GM21737 (cell line): ENCODE measurements around the gene TTLL12.

Experiments used
- ATAC-seq: cut with Tn5 transposase; IDR thresholded peaks from one replicate; pipeline ENCODE4 v1.9.1; 2021; ENCODE audit warnings: mild to moderate bottlenecking, moderate library complexity; ENCODE audit not compliant: unreplicated experiment

The TTLL12 gene

DNA sequence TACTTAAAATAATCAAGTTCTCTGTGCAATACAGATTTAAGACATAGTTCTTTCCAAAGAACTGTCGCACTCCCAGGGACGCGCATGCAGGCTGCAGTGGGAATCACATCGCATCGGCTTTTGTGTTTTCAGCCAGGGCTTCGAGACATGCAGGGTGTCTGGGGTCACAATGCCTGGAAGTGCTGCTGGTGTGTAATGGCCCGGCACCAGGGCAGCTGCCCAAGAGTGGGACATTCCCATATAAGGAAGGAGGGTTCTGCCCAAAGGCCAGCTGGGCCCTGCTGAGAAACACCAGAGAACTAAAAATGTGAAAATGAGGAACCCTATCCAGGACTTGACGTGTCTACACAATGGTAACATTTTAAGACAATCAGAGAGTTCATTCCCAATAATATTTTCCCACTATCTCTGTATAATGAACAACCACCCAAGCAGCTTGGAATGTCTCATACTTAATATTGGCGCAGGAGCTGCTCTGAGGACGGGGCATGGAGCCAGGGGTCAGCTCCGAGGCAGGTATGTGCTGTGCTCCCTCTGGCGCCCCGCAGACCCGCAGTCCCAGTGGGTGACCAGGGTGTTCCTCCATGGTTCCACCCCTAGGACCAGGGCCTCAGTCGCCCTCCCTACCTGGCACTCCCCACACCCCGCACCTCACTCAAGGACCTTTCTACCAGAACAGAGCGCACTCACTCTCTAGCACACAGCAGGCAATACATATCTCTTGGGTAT is 55.0 kb downstream of the TTLL12 start:
- no peak for ATAC-seq

DNA sequence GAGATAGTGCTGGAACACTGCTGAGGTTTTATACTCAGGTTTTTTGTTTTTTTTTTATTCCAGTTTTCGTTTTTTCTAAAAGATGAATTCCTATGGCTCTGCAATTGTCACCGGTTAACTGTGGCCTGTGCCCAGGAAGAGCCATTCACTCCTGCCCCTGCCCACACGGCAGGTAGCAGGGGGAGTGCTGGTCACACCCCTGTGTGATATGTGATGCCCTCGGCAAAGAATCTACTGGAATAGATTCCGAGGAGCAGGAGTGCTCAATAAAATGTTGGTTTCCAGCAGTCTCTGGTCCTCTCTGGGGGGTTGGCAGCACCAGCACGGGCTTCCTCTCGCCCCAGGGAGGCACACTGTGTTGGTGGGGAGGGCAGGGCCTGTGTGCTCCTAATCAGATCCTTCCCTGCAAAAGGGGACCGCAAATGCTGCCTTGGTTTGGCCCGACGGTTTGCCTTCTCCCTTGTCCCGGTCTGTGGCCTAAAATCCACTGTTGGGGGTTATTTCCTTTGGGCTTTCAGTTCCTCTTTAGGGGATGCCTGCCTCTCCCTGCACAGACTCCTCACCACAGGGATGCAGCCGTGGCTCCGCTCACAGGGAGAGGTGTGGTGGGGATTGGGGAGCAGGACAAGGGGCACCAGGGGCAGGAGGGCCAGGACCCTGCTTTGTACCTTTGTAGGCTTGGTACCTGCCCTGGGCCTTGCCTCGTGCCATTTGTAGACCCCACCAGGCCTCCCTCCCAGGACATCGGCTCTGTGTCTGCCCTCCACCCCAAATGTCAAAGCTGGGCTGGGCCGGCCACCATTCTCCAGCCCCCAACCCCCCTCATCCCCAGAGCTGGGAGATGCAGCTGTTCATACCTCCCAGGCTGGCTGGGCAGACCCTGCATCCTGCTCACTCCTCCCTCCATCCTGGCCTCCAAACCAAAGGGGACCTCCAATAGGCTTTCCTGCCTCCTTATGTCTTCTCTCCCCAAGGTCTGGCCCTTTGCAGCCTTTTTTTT is 57.2 kb downstream of the TTLL12 start:
- ATAC-seq: no peak

DNA sequence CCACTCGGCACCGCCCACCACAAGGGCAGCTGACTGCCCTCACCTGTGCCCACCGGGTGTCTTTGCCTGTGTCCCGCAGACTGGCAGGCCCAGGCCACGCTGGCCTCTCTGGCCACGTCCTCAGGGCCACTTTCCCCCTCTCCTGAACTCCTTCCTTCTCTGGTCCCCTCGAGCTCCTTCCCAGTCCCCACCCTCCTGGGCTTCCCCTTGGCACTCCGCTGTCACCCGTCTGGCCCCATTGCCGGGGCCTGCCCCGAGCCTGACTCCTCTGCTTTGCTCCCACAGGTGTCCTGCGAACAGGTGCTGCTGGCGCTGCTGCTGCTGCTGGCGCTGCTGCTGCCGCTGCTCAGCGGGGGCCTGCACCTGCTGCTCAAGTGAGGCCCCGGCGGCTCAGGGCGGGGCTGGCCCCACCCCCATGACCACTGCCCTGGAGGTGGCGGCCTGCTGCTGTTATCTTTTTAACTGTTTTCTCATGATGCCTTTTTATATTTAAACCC is 58.0 kb downstream of the TTLL12 start:
- ATAC-seq: no peak

DNA sequence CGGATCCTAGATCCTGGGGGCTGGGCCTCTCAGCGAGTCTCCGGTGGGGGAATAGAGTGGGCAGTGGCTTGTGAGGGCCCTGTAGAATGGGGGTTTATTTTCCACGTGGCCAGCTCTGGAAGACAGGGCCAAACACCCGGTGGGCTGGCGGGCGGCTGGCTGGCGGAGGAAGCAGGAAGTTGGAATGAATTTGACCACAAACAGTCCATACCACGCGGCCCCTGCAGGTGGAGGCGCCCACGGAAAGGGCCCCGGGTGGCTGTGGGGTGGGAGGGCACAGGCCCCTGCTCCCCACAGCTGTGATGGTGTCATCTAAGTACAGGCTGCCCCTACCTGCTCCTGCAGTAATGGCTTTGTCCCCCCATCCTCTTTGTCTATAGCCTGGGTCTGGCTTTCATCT is 58.8 kb downstream of the TTLL12 start:
- ATAC-seq: no peak

DNA sequence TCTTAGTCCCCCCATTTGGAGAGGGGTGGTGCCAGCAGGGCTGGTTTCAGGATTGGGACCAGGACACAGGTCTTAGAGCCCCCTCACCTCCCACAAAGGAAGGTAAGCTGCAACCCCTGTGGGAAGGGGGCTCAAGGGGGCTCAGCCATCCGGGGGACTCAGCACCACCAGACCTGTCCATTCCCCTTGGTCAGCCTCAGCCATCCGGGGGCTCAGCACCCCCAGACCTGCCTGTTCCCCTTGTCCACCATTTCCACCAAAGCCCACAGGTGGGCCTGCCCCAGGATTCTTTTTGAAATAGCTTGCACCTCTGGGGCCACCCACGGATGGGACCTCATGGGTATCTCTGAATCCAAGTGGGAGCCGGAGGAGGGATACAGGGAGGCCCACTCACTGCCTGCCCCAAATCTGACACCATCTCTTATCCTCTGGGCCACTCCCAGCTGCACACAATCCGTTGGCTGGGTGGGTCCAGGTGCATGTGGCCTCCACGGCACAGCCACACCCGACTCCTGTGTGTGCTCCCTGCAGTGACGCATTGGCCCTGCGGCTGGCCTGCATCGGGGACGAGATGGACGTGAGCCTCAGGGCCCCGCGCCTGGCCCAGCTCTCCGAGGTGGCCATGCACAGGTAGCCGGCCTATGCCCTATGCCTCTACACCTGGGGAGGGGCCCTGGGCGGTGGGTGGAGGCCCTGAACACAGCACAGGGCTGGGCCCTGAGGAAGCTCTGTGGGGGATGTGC is 59.6 kb downstream of the TTLL12 start:
- no peak for ATAC-seq

DNA sequence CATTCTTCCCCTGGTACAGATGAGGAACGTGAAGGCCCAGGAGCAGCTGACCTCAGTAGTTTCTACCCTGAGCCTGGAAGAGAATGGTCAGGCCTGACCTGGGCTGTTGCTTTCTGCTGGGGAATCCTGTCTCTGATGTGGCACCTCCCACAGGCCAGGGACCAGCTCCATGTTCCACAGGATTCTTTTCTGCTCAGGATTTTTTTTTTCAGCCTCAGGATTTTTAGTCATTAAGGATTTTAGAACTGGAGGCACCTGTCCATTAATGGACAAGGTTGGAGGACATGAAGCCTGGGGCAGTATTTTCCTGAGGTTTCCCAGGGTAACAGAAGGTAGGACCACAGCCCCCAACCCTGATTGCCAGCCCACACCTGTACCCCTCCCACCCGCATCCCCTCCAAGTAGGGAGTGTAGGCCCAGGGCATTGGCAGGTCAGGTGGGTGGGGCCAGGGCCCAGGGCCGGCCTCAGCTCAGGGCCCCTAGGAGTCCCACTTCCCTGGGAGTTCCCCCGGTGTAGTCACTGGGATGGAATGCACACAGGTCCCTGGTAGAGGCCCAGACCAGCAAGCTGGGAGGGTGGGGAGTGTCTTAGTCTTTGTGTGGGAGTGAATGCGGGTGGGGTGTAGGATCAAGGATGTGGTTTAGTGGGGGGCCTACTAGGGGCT is 60.3 kb downstream of the TTLL12 start:
- ATAC-seq: no peak

DNA sequence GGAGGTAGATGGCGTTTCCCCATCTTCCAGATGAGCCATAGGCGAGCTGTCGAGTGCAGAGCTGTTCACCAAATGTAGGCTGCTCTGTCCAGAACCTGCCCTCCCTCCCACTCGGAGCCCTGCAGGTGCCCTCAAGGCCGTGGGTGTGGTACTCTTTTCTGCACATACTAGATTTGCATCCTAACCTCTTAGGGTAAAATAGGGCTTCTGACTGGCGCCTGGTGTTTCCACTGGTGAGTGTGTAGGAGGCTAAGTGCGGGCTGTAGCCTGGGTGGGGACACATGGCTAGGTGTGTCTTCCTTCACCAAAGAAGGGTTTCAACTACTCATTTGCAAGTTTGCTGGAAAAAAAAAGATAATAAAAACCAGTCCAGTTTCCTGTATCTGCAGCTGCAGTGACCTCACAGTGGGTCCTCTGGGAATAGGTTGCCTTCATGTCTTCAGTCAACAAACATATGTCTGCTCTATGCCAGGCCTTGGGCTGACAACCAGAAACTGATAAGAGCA is 67.9 kb downstream of the TTLL12 start:
- ATAC-seq: no peak

DNA sequence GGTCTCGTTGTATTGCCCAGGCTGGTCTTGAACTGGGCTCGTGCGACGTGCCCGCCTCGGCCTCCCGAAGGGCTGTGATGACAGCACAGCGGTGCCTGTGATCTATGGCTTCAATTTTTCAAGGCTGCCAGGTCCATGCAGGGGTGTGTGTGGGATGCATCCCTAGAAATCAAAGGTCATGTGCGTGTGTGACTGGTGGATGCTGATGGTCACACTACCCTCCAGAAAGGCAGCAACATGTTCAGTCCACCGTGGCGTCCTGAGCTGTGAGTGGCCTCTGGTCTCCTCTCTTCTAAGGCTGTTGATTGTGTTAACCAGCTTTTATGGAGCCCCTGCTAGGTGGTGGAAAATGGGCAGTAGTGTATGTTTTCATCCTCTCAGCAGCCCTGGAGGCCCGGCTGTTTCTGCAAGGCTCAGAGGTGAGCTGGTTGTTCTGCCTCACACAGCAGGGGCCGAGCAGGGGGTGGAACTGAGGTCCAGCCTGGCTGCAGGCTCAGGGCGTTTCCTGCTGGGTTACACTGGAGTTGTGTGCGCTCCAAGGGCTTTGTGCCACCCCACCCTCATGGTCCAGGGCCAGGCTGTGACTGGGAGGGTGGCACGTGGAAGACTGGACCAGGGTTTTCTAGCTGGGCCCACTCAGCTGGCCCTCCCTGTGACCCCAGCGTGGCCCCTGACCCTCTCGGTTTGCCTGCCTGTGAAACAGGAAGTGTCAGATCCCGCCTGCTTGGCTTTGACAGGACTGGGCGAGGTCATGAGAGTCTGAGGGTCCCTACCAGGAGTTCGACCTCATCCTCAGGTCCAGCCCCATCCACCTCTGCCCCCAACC is 68.7 kb downstream of the TTLL12 start:
- no peak for ATAC-seq

DNA sequence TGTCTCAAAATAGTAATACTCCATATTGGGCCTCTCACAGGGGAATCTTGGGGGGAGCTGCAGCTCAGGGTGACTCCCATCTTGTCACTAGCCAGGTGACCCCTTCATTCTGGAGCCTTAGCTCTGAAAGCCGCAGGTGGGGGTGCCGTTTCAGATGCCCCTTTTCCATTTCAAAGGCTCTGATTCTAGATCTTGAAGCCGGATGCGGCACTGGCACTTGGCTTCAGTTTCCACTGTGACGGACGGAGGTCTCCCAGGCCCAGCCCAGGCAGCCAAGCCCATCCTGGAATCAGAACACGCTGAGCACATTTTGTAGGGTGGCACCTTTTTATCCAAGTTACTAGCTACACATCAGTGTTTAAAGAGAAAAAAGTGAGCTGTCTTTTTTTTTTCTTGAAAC is 70.0 kb downstream of the TTLL12 start:
- ATAC-seq: no peak
